RWPE2 (cell line): Measurements from ENCODE around the gene DNAI1.
"Not testable (repeated sequence)": the region's sequence is repeated elsewhere in the genome, so short reads cannot be mapped to it uniquely, and the experiment has no call there.

Experiments used
- ATAC-seq: fragments of 200-7000 bp; cut with Tn5 transposase; 3 replicates; pipeline ENCODE4 v1.9.1; 2021; ENCODE audit warnings: low read depth
- DNase-seq: peaks from one replicate; pipeline ENCODE4 v3.0.0-alpha.2; 2020; ENCODE audit warnings: low spot score
- H3K27ac ChIP-seq: fragments of 450-650 bp; 2 replicates; pipeline ENCODE4 v1.5.1; 2017; ENCODE audit warnings: mild to moderate bottlenecking; ENCODE audit not compliant: poor library complexity, severe bottlenecking
- H3K27me3 ChIP-seq: fragments of 250-450 bp; sonication (Bioruptor Pico); 2 replicates; pipeline ENCODE4 v1.5.1; 2021; ENCODE audit warnings: mild to moderate bottlenecking, moderate library complexity; ENCODE audit not compliant: insufficient read depth, poor library complexity, severe bottlenecking
- H3K36me3 ChIP-seq: fragments of 250-450 bp; sonication (Bioruptor Pico); 2 replicates; pipeline ENCODE4 v1.5.1; 2020; ENCODE audit warnings: low read depth, mild to moderate bottlenecking, moderate library complexity
- H3K4me1 ChIP-seq: fragments of 250-450 bp; sonication (Bioruptor Pico); 2 replicates; pipeline ENCODE4 v1.5.1; 2021; ENCODE audit warnings: mild to moderate bottlenecking, moderate library complexity; ENCODE audit not compliant: insufficient read depth, poor library complexity, severe bottlenecking
- H3K4me3 ChIP-seq: fragments of 250-450 bp; sonication (Bioruptor Pico); 2 replicates; pipeline ENCODE4 v1.5.1; 2021; ENCODE audit warnings: mild to moderate bottlenecking, moderate library complexity; ENCODE audit not compliant: severe bottlenecking
- H3K9me3 ChIP-seq: fragments of 250-450 bp; sonication (Bioruptor Pico); 2 replicates; pipeline ENCODE4 v1.5.1; 2021; ENCODE audit warnings: mild to moderate bottlenecking, moderate library complexity; ENCODE audit not compliant: severe bottlenecking
- CTCF ChIP-seq: fragments of 450-650 bp; IDR thresholded peaks from one replicate; pipeline ENCODE4 v1.5.1; 2017; ENCODE audit warnings: mild to moderate bottlenecking, moderate library complexity; ENCODE audit not compliant: poor library complexity, severe bottlenecking

The DNAI1 gene

GRCh38 chr9:34522971-34523797 lies 64.6 kb downstream of the DNAI1 start, which contains the start of gene ENHO:
Gene ENHO, minus strand, starts transcription at chr9:34522990. Its CDS starts 1,295 bp downstream, at chr9:34521695.
- Histone ChIP-seq H3K4me1 (no peaks in the 10 kb centered on the region), H3K27me3 (no peaks in the 10 kb centered on the region), H3K36me3 (no peaks in the 10 kb centered on the region), H3K27ac (no peak within 1 kb of the TSS), H3K4me3 (peak within 1 kb of the TSS; percentile 29), H3K9me3 (no peaks in the 10 kb centered on the region)
- peak; percentile 95 for ATAC-seq
- no peak for TF ChIP-seq CTCF
- DNase-seq, result peak; percentile 84

GRCh38 chr9:34524349-34524748 lies 65.7 kb downstream of the DNAI1 start:
- ATAC-seq, result no peak
- TF ChIP-seq CTCF, result no peak
- Histone ChIP-seq H3K4me1 (no peaks in the 10 kb centered on the region), H3K36me3 (no peaks in the 10 kb centered on the region), H3K9me3 (no peaks in the 10 kb centered on the region), H3K27me3 (no peaks in the 10 kb centered on the region), H3K27ac (no peak overlapping the region), H3K4me3 (no peak overlapping the region)
- no peak for DNase-seq

- ATAC-seq (no peak), DNase-seq (no peak)
- Histone ChIP-seq H3K4me3 (no peak overlapping the region), H3K9me3 (no peaks in the 10 kb centered on the region), H3K27me3 (peaks cover 2% of the 10 kb centered on the region), H3K4me1 (no peaks in the 10 kb centered on the region), H3K27ac (no peak overlapping the region), H3K36me3 (no peaks in the 10 kb centered on the region)
- no peak for TF ChIP-seq CTCF
These were observed 67.4 kb downstream of the DNAI1 start for GRCh38 chr9:34526026-34526425.

- not testable (repeated sequence) for H3K27me3 ChIP-seq, H3K9me3 ChIP-seq, H3K27ac ChIP-seq, H3K36me3 ChIP-seq, ATAC-seq, H3K4me3 ChIP-seq, H3K4me1 ChIP-seq
- peak; percentile 15 for DNase-seq
These were observed 73.4 kb downstream of the DNAI1 start for GRCh38 chr9:34532041-34532440.

GRCh38 chr9:34536685-34537084 lies 78.1 kb downstream of the DNAI1 start:
- TF ChIP-seq CTCF, result no peak
- Histone ChIP-seq H3K36me3 (no peaks in the 10 kb centered on the region), H3K27me3 (no peaks in the 10 kb centered on the region), H3K4me1 (no peaks in the 10 kb centered on the region), H3K4me3 (no peak overlapping the region), H3K9me3 (peaks cover 2% of the 10 kb centered on the region), H3K27ac (no peak overlapping the region)
- no peak for ATAC-seq
- peak; percentile 31 for DNase-seq
